CD4-positive, alpha-beta T cell treated with Interleukin-21 for 1 hour (primary cell): ENCODE data around the gene TTC19.

Source experiments
- DNase-seq: peaks from one replicate; pipeline ENCODE4 v3.0.0-alpha.2; 2020

The TTC19 gene, protein sequence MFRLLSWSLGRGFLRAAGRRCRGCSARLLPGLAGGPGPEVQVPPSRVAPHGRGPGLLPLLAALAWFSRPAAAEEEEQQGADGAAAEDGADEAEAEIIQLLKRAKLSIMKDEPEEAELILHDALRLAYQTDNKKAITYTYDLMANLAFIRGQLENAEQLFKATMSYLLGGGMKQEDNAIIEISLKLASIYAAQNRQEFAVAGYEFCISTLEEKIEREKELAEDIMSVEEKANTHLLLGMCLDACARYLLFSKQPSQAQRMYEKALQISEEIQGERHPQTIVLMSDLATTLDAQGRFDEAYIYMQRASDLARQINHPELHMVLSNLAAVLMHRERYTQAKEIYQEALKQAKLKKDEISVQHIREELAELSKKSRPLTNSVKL

GRCh38 chr17:15999141-15999973, at the start of gene TTC19, which contains the start of gene ZSWIM7:
TTC19 (plus strand) TSS chr17:15999824; CDS start chr17:15999849, 25 bp downstream.
ZSWIM7 (minus strand) TSS chr17:15999704; CDS start chr17:15999594, 110 bp downstream.
- DNase-seq: peak; percentile 92

GRCh38 chr17:15951368-15952047, 48.1 kb upstream of the TTC19 start:
- DNase-seq: no peak

DNA sequence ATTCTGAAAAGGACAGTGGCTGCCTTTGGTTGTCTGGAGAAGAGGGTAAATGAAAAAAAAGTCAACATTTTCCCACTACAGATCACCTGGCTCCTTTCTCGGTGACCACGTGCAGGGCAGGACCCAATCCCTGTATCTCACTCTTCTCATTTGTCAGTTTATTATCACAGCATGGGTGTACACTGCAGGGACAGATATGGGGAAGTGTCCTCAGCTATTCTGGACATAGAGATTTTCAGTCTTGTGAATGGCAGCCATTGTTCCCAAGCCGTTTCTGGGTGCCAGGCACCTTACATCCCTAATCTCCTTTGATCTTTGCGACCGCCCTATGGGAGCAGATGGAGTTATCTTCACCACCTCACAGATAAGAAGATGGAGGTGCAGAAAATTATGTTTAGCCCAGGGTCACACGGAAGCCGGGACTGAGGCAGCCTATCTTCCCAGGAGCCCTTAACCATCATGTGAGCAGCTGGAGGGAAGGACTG, 47.5 kb upstream of the TTC19 start:
- DNase-seq: no peak

GRCh38 chr17:15952916-15953790, 46.5 kb upstream of the TTC19 start:
- no peak for DNase-seq

DNA sequence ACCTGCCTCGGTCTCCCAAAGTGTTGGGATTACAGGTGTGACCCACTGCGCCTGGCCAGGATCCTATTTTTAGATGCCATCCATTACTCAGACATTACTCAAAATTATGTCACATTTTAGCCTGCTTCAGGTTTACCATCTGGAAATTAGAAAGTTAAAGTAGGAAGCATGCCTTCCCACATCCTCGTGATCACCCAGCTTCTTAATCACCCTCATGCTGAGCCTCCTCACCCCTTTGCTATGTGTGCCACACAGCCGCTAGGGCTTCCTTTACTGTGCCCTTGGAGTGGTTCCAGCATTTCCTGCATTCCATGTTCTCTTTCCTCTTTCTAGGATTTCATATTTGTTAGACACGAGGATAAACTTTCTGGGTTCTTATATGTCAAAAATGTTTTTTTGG, 45.4 kb upstream of the TTC19 start:
- DNase-seq: no peak

DNA sequence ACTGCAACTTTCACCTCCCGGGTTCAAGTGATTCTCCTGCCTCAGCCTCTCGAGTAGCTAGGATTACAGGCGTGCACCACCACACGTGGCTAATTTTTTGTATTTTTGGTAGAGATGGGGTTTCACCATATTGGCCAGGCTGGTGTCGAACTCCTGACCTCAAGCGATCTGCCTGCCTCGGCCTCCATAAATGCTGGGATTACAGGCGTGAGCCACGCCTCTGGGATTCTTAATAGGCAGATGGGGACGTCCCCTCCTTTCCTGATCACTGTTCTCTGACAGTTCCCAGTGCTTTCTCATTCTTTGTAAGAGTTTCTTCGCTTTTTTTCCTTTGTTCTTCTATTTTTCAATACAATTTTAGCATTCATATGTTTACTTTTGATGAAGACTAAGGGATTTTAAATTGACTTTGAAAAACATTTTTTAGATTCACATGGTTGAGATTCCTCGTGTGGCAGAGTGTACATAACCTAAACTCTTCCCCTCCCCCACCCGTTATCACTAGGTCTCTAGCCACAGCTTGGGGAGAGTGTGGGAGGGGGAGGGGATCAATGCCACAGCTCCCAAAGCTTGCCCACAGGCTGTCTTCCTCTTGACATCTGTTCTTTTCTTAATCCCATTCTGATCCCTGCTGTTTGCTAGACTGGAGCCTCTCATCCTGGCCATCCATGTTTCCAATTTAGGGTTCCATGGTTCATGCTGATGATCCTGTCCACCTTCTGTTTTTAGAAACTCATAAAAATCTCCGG, 43.7 kb upstream of the TTC19 start:
- no peak for DNase-seq

GRCh38 chr17:15957206-15957605, 42.4 kb upstream of the TTC19 start:
- DNase-seq: no peak

DNA sequence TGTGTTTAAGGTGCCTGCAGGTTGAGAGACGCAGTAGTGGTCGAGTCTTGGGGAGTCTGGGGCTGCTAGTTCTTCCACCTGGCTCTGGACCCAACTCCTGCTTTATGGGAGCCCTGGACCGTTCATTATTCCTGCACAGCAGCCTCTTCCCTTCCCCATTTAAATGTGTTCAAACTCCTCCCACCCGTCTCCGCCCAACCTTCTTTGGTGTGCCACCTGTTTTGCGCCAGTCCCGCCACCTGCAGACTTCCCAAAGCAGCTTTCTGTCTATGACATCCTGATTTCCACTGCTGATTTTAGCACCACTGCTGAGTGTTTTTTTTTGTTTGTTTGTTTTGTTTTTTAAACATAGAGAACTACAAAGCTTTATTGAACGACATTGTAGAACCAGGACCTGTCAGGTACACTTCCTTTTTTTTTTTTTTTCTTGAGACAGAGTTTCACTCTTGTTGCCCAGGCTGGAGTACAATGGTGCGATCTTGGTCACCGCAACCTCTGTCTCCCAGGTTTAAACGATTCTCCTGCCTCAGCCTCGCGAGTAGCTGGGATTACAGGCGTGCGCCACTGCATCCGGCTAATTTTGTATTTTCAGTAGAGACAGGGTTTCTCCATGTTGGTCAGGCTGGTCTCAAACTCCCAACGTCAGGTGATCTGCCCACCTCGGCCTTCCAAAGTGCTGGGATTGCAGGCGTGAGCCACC, 41.9 kb upstream of the TTC19 start:
- no peak for DNase-seq

- DNase-seq: no peak
Observed at GRCh38 chr17:15958484-15958854, 41.2 kb upstream of the TTC19 start.

- DNase-seq: no peak
Observed at GRCh38 chr17:15963670-15964110, 35.9 kb upstream of the TTC19 start.

- DNase-seq: no peak
Observed at GRCh38 chr17:15965528-15965927, 34.1 kb upstream of the TTC19 start.

DNA sequence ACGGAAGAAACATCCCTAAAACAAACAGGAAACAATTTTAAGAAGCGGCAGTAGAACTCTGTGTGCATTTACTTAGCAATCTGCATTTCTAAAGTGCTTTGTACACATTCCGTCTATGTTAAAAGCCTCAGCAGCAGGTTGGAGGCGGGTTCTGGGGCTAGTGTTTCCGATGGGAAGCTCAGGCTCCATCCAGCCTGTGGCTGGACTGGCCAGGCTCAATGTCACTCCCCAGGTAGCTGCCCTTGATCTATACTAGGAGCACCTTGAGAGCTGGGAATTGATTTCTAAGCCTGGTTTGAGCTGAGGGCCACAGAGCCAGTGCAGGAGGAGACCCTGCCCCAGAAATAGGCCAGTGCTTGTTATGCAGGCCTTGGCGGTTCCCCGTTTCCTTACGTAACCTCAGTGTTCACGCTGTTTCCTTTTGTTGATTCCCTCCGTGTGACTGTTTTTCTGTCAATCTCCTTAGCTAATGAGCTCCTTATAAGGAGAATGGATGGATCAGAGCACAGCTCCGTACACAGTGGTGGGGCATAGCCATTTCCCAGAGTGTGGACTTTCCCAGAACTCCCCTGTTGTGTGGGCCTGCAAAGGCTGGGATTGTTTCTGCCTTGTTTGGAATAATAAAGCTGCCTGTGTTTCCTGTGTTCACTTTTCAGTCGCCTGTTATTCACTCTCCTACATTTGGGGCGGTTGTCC, 33.3 kb upstream of the TTC19 start:
- no peak for DNase-seq

DNA sequence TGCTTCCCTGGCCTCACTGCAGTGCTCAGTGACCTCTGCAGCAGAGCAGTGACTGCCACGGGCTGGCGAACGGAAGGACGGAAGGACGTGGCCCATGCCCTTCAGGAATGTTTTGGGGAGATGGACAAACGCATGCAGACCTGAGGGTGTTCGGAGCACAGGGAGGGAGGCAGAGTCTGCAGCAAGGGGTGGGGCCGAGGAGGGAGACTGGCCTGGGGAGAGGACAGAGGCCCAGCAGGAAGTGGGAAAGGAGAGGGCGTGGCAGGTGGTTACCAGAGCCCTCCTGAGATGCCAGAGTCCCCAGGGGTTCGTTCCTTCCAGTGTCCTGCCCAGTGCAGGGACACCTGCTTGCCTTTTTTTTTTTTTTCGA, 32.8 kb upstream of the TTC19 start:
- no peak for DNase-seq

- no peak for DNase-seq
Observed at GRCh38 chr17:15967706-15968399, 31.8 kb upstream of the TTC19 start.

- DNase-seq: no peak
Observed at GRCh38 chr17:15969463-15969862, 30.2 kb upstream of the TTC19 start.

DNA sequence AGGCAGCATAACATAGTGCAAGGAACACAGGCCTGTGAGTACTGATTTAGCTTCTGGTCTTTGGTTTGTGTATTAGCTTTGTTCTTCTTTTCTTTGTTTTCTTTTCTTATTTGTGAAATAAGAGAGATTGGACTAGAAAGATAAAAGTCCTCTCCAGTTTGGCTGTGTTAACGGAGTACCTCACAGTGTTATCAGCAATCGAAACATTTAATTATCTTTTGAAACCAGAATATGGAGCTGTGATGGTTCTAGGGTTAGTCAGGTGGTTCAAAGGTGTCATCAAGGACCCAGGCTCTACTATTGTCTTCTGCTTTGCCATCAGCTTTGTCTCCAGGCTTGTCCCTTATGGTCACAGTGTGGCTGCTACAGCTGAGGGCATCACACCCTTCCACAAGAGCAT, 29.1 kb upstream of the TTC19 start:
- DNase-seq: no peak

DNA sequence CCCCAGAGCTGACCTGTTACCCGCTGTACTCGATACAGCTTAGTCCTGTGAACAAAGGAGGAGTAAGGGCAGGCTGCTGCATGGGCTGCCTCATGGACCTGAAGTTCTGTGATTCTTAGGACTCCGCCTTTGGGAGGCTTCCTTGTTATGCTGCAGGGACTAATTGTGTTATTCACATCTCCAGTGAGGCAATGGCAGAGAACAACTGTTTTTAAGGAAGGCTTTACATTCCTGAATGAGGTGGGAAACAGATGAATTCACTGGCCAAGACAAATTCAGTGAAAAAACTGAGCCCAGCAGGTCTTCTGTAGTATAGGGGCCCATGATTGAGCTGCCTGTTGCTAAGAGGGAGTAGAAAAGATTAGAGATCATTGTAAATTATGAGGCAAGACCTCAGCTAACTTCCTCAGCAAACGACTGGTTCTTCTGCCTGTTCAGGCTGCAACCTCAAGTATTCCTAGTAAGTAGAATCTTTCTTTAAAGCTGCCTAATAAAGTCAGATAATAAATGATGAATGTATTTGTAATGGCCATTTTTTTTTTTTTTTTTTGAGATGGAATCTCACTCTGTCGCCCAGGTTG, 28.4 kb upstream of the TTC19 start:
- no peak for DNase-seq

DNA sequence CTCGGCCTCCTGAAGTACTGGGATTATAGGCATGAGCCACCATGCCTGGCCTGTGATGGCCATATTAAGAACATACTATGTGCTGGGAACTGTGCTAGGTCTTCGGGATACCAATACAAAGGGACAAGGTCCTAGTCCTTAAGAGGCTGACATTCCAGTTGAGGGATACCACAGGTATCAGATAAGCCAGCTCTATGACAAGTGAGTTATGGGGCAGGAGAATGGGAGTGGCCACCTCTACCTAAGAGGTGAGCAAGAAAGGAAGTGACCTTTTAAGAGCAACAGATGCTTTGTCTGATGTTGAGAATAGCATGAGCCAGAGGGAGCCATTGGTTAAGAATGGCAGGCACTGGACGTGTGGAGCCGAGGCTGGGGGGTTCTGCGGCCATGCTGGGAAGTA, 27.7 kb upstream of the TTC19 start:
- DNase-seq: no peak

- DNase-seq: no peak
Observed at GRCh38 chr17:15972497-15972951, 27.1 kb upstream of the TTC19 start.
